Measurements from ENCODE around the gene HS1BP3.

DNA sequence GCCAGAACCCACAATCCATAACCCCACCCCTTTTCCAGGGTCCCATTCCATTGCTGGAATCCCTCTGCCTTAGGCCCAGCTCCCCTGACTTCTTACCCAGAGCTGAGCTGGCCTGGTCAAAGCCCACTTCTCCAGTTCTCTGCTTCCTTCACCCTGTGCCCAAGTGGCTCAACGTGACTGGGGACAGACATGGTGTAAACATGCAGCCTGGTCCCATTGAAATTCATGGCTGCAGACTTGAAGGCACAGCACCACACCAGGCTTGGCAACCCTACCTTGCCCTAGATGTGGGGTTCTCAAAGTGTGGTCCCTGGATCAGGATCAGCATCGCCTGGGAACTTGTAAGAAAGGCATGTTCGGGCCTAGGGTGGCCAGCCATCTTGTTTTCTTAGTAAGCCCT is 3.7 kb downstream of the HS1BP3 start:
- TF ChIP-seq, protein P1, sequence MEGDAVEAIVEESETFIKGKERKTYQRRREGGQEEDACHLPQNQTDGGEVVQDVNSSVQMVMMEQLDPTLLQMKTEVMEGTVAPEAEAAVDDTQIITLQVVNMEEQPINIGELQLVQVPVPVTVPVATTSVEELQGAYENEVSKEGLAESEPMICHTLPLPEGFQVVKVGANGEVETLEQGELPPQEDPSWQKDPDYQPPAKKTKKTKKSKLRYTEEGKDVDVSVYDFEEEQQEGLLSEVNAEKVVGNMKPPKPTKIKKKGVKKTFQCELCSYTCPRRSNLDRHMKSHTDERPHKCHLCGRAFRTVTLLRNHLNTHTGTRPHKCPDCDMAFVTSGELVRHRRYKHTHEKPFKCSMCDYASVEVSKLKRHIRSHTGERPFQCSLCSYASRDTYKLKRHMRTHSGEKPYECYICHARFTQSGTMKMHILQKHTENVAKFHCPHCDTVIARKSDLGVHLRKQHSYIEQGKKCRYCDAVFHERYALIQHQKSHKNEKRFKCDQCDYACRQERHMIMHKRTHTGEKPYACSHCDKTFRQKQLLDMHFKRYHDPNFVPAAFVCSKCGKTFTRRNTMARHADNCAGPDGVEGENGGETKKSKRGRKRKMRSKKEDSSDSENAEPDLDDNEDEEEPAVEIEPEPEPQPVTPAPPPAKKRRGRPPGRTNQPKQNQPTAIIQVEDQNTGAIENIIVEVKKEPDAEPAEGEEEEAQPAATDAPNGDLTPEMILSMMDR (conservative IDR thresholded peaks at IDR 0.05; ENCODE audit: low read depth, low read length) = no peak
- no peak for TF ChIP-seq EZH2phosphoT487 (IDR thresholded peaks at IDR 0.05; ENCODE audit: borderline replicate concordance, low read length)

Measured in PC-3 (cell line).